Peyer's patch (tissue), 4 donors: ENCODE measurements around the gene RIMS4. TPM values are rescaled to one million over a fixed set of nuclear protein-coding genes. Genes with fewer than 3 reads are reported as not detected.

Source experiments
- DNase-seq, 3 donors: peaks; one replicate each; pipeline ENCODE4 v3.0.0-alpha.2; 2017 to 2019
- H3K27ac ChIP-seq, 4 donors: fragments of 200-600 bp; sonication (generic); one replicate each; pipeline ENCODE4 v1.5.1; 2016 to 2019
- H3K27me3 ChIP-seq, 2 donors: fragments of 200-600 bp; sonication (generic); one replicate each; pipeline ENCODE4 v1.5.1; 2019
- H3K36me3 ChIP-seq, 3 donors: fragments of 200-600 bp; sonication (generic); one replicate each; pipeline ENCODE4 v1.5.1; 2016 to 2019
- H3K4me1 ChIP-seq, 4 donors: fragments of 200-600 bp; sonication (generic); one replicate each; pipeline ENCODE4 v1.5.1; 2016 to 2019
- H3K4me3 ChIP-seq, 4 donors: fragments of 200-600 bp; sonication (generic); 1 replicate in 3 of 4; 2 replicates in 1 of 4; pipeline ENCODE4 v1.5.1; 2016 to 2019; ENCODE audit warnings: mild to moderate bottlenecking in 1 of 4
- H3K9me3 ChIP-seq, 4 donors: fragments of 200-600 bp; sonication (generic); one replicate each; pipeline ENCODE4 v1.5.1; 2016 to 2019; ENCODE audit warnings: mild to moderate bottlenecking in 1 of 4
- CTCF ChIP-seq, 6 experiments: fragments of 450-650 bp in 4 of 6; fragments of 200-600 bp in 2 of 6; sonication (generic) in 1 of 6; IDR thresholded peaks; one replicate each; pipeline ENCODE4 v1.5.1; 2017 to 2019; ENCODE audit warnings: antibody characterized with exemption in 6 of 6, mild to moderate bottlenecking in 3 of 6, moderate library complexity in 1 of 6
- POLR2A ChIP-seq, 2 donors: fragments of 450-650 bp; IDR thresholded peaks; one replicate each; pipeline ENCODE4 v1.5.1; 2017; ENCODE audit warnings: antibody characterized with exemption in 2 of 2, mild to moderate bottlenecking in 2 of 2, moderate library complexity in 2 of 2
- total RNA-seq, 4 donors: library from RNA; depleted of rRNA; stranded (reverse); fragments of >200 nt; gene quantifications; one replicate each; pipeline ENCODE4 v1.1.0, GENCODE V29; 2016

Gene RIMS4
- total RNA-seq, 4 donors from 2014 or later = 0.13 to 0.18 TPM; not detected in 2

GRCh38 chr20:44703183-44703925, 107.0 kb downstream of the RIMS4 start:
- H3K27ac ChIP-seq = peak overlapping the region in 2 of 4 donors; percentile 46
- peaks cover 0 to 16% (median 5%) of the 10 kb centered on the region in 4 donors for H3K4me1 ChIP-seq
- H3K36me3 ChIP-seq = no peaks in the 10 kb centered on the region
- no peaks in the 10 kb centered on the region for H3K27me3 ChIP-seq
- DNase-seq = no peak
- H3K9me3 ChIP-seq = no peaks in the 10 kb centered on the region
- TF ChIP-seq POLR2A (IDR thresholded peaks at IDR 0.05) = no peak
- no peak for TF ChIP-seq CTCF (IDR thresholded peaks at IDR 0.05)
- H3K4me3 ChIP-seq = no peak overlapping the region

DNA sequence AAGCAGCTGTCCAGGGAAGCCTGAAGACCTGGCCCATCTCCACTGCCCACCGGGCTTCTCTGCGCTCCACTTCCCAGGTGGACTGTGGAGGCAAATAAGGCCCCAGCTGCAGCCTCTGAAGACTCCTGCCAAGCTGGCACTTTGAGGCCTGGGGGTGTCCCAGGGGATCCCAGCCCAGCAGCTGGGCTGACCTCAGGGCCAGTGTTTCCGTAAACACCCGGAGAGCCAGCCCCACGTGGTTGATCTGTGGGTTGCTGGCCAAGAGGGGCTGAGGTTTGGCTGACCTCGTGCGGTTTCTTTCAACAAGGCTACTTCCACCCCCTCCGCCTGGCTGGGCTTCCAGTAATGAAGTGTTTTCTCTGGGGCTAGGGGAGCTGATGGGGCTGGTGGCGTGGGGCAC, 107.6 kb downstream of the RIMS4 start:
- H3K9me3 ChIP-seq = no peaks in the 10 kb centered on the region
- no peak overlapping the region for H3K4me3 ChIP-seq
- no peaks in the 10 kb centered on the region for H3K36me3 ChIP-seq
- peak overlapping the region in 2 of 4 donors; percentile 46 for H3K27ac ChIP-seq
- H3K27me3 ChIP-seq = no peaks in the 10 kb centered on the region
- DNase-seq = peak in 2 of 3 donors; percentile 76 to 86
- TF ChIP-seq POLR2A (IDR thresholded peaks at IDR 0.05) (no peak), CTCF (IDR thresholded peaks at IDR 0.05) (no peak)
- H3K4me1 ChIP-seq = peaks cover 0 to 16% (median 5%) of the 10 kb centered on the region in 4 donors

GRCh38 chr20:44701858-44702256, 108.5 kb downstream of the RIMS4 start:
- H3K4me1 ChIP-seq = peaks cover 0 to 16% (median 5%) of the 10 kb centered on the region in 4 donors
- H3K27ac ChIP-seq = no peak overlapping the region
- no peak for DNase-seq
- no peak for TF ChIP-seq CTCF (IDR thresholded peaks at IDR 0.05)
- TF ChIP-seq POLR2A (IDR thresholded peaks at IDR 0.05) = no peak
- H3K9me3 ChIP-seq = no peaks in the 10 kb centered on the region
- H3K27me3 ChIP-seq = no peaks in the 10 kb centered on the region
- no peaks in the 10 kb centered on the region for H3K36me3 ChIP-seq
- H3K4me3 ChIP-seq = no peak overlapping the region

Other genes starting within 250 kb of the RIMS4 start
- 10 to 100 TPM; 27.9 to 60.2 (median 28.3) TPM for gene PKIG, start 228.0 kb downstream of the RIMS4 start, total RNA-seq
- 10 to 100 TPM in 1 of 4 donors, 1 to 10 TPM in 3; 1.6 to 25.6 (median 5.0) TPM for gene ADA, start 158.8 kb downstream of the RIMS4 start, total RNA-seq
- 10 to 100 TPM in 2 of 4 donors, 1 to 10 TPM in 2; 5.8 to 32.2 (median 11.2) TPM for gene CCN5, start 95.2 kb downstream of the RIMS4 start, total RNA-seq
- under 1 TPM in 1 of 4 donors, not detected in 3; 0.54 TPM for gene KCNK15, start 64.7 kb downstream of the RIMS4 start, total RNA-seq
- gene YWHAB, start 75.2 kb upstream of the RIMS4 start, total RNA-seq = 100 to 1,000 TPM; 105 to 174 (median 125) TPM
- 100 to 1,000 TPM in 1 of 4 donors, 10 to 100 TPM in 3; 10.5 to 123 (median 33.6) TPM for gene PABPC1L, start 99.5 kb upstream of the RIMS4 start, total RNA-seq
- gene TOMM34, start 149.9 kb upstream of the RIMS4 start, total RNA-seq = 10 to 100 TPM in 3 of 4 donors, 1 to 10 TPM in 1; 8.4 to 19.0 (median 12.2) TPM
- gene STK4, start 156.0 kb upstream of the RIMS4 start, total RNA-seq = 100 to 1,000 TPM in 1 of 4 donors, 10 to 100 TPM in 3; 27.7 to 128 (median 42.9) TPM